Measurements from ENCODE around the gene TNFRSF14. TPM values are rescaled to one million over a fixed set of nuclear protein-coding genes. Genes with fewer than 3 reads are reported as not detected.
A peak's percentile ranks its signal among the peaks of the same experiment; 100 is the strongest.

The TNFRSF14 gene
- total RNA-seq, 3 donors from 2014 or later = 55.8 to 75.8 (median 67.8) TPM

DNA sequence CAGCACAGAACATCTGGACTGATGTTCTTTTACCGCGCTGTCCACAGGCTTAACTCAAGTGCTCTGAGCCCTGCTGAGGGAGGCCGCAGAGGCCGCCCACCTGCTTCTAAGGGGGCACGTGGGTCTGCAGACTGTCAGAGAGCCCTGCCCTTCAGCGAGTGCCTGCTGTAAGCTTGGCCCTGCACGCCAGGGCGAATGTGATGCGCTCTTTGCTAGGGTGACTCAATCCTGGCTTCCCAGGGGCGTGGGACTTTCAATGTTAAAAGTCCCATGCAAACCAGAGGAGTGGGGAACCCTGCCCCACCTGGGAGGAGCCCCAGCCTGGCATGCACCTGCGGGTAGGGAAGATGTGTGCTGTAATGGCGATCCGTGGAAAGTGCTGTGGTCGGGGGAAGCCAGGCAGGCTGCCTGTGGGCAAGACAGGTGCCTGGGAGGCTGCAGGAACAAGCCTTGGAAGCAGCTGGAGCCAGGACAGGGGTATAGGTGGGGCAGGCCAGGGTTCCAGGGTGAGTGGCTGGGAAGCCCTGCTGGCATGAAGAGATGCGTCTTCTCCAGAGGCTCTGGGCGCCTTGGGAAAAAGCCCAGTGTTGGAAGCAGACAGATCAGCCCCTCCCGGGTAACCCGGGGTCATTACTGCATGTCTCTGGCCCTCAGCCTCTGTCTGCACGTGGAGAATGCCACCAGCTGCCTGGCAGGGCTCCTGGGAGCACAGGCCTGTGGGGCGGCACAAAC lies 29.2 kb upstream of the TNFRSF14 start:
- Histone ChIP-seq H3K4me3 (peak overlapping the region; percentile 67 to 76 (median 75)), H3K9me3 (no peaks in the 10 kb centered on the region), H3K4me1 (peaks cover 42 to 46% of the 10 kb centered on the region in 2 donors), H3K36me3 (no peaks in the 10 kb centered on the region), H3K27me3 (peaks cover 0 to 24% of the 10 kb centered on the region in 2 donors), H3K27ac (peak overlapping the region in 1 of 2 donors; percentile 93)
- TF ChIP-seq POLR2A (IDR thresholded peaks at IDR 0.05) = no peak
- TF ChIP-seq POLR2AphosphoS5 (IDR thresholded peaks at IDR 0.05) = no peak
- TF ChIP-seq, protein P1, sequence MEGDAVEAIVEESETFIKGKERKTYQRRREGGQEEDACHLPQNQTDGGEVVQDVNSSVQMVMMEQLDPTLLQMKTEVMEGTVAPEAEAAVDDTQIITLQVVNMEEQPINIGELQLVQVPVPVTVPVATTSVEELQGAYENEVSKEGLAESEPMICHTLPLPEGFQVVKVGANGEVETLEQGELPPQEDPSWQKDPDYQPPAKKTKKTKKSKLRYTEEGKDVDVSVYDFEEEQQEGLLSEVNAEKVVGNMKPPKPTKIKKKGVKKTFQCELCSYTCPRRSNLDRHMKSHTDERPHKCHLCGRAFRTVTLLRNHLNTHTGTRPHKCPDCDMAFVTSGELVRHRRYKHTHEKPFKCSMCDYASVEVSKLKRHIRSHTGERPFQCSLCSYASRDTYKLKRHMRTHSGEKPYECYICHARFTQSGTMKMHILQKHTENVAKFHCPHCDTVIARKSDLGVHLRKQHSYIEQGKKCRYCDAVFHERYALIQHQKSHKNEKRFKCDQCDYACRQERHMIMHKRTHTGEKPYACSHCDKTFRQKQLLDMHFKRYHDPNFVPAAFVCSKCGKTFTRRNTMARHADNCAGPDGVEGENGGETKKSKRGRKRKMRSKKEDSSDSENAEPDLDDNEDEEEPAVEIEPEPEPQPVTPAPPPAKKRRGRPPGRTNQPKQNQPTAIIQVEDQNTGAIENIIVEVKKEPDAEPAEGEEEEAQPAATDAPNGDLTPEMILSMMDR (IDR thresholded peaks at IDR 0.05) = no peak
- no peak for DNase-seq (ENCODE audit: low spot score in 2 of 2)
- intact Hi-C loops (cut with DNase I; ENCODE audit: low total_unique reads) = no loop called here

GRCh38 chr1:2527556-2527860 lies 28.7 kb upstream of the TNFRSF14 start:
- peaks cover 0 to 27% of the 10 kb centered on the region in 2 donors for H3K27me3 ChIP-seq
- H3K27ac ChIP-seq = peak overlapping the region in 1 of 2 donors; percentile 93
- H3K36me3 ChIP-seq = no peaks in the 10 kb centered on the region
- H3K4me1 ChIP-seq = peaks cover 43 to 49% of the 10 kb centered on the region in 2 donors
- TF ChIP-seq, protein P1 (IDR thresholded peaks at IDR 0.05) = no peak
- TF ChIP-seq POLR2AphosphoS5 (IDR thresholded peaks at IDR 0.05) = no peak
- no peak for TF ChIP-seq POLR2A (IDR thresholded peaks at IDR 0.05)
- H3K9me3 ChIP-seq = no peaks in the 10 kb centered on the region
- DNase-seq (ENCODE audit: low spot score in 2 of 2) = no peak
- H3K4me3 ChIP-seq = no peak overlapping the region
- intact Hi-C loops (cut with DNase I; ENCODE audit: low total_unique reads) = no loop called here

DNA sequence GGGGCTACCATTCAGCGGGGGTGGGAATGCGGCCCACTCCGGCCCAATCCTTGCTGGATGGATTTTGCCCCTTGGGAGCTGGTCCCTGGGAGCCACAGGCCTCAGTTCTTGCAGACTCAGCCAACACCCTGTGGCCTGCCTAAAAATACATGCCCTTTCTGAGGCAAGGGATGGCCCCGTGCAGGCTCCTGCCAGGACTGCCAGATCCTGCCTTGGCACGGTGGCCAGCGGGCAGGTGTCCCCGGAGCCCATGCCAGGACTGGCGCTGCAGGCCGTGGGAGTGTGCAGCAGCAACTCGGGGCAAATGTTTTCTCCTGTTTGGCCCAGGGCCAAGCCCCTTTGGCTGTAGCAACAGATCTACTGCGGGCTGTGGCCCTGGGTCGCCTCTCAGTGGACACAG lies 28.2 kb upstream of the TNFRSF14 start:
- Histone ChIP-seq H3K36me3 (no peaks in the 10 kb centered on the region), H3K27ac (peak overlapping the region in 1 of 2 donors; percentile 93), H3K27me3 (peaks cover 0 to 27% of the 10 kb centered on the region in 2 donors)

DNA sequence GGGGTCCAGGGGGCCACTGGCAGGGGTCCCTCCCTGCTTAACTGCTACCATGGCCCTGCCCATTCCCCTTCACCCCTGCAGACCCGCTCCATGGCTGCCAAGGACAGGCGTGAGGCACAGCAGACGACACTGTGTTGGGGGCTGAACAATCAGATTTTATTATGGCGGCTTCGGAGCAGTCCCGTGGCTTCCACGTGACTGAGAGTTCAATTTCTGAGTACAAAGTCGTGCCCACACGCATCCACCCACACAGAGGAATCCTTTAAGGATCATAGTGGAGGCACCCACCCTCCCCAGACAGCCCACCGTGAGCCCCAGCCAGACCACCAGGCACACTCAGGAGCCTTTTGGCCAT lies 27.6 kb upstream of the TNFRSF14 start:
- intact Hi-C loops (cut with DNase I; ENCODE audit: low total_unique reads) = no loop called here
- peaks cover 0 to 27% of the 10 kb centered on the region in 2 donors for H3K27me3 ChIP-seq
- peak overlapping the region in 2 of 3 donors; percentile 39 to 67 for H3K4me3 ChIP-seq
- H3K9me3 ChIP-seq = no peaks in the 10 kb centered on the region
- H3K4me1 ChIP-seq = peaks cover 48 to 53% of the 10 kb centered on the region in 2 donors
- TF ChIP-seq POLR2AphosphoS5 (IDR thresholded peaks at IDR 0.05) = no peak
- TF ChIP-seq, protein P1 (IDR thresholded peaks at IDR 0.05) = no peak
- no peak for TF ChIP-seq POLR2A (IDR thresholded peaks at IDR 0.05)
- no peak for DNase-seq (ENCODE audit: low spot score in 2 of 2)
- H3K36me3 ChIP-seq = no peaks in the 10 kb centered on the region
- peak overlapping the region in 1 of 2 donors; percentile 40 for H3K27ac ChIP-seq

More for the DNA sequence above, 28.2 kb upstream of the TNFRSF14 start:
- H3K4me1 ChIP-seq = peaks cover 48 to 53% of the 10 kb centered on the region in 2 donors
- DNase-seq (ENCODE audit: low spot score in 2 of 2) = peak in 1 of 2 donors; percentile 58
- peak overlapping the region in 1 of 3 donors; percentile 67 for H3K4me3 ChIP-seq
- TF ChIP-seq, protein P1 (IDR thresholded peaks at IDR 0.05) = no peak
- TF ChIP-seq POLR2AphosphoS5 (IDR thresholded peaks at IDR 0.05) = no peak
- TF ChIP-seq POLR2A (IDR thresholded peaks at IDR 0.05) = no peak
- no peaks in the 10 kb centered on the region for H3K9me3 ChIP-seq
- intact Hi-C loops (cut with DNase I; ENCODE audit: low total_unique reads) = no loop called here

DNA sequence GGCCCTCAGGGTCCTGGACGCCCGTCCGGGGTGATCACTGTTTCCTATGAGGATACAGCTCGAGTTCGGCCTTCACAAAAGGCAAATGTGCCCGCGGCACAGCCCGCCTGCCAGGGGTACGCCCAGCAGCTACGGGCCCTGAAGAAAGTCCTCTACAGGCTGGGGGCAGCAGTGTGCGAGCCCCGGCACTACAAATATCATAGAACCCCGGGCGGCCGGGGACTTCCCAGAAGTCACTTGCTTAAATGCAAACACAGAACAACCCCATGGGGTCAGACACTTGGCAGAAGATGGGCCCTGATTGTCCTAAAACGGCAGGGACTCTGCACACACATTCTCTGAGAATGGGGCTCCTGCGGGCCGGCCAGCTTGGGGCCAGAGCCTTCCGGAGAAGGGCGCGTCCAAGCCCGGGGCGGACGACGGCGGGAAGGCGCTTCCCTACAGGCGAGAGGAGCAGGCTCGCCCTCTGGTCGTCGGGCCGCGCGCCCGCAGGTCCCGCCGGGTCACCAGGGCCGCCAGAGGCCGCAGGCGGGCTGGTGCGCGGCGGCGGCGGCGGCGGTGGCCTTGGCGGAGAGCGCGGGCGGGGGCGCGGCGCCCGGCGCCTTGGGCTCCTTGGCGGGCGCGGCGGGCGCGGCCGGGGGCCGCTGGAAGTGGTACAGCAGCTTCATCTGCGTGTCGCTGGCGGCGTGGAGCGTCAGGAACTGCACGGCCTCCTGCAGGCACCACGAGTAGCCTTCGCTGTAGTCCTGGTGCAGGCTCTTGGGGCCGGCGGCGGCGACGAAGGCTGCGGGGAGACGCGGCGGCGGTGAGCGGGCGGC lies 27.0 kb upstream of the TNFRSF14 start:
- peak overlapping the region; percentile 16 to 67 (median 39) for H3K4me3 ChIP-seq
- no peaks in the 10 kb centered on the region for H3K36me3 ChIP-seq
- H3K27me3 ChIP-seq = peaks cover 0 to 27% of the 10 kb centered on the region in 2 donors
- H3K9me3 ChIP-seq = no peaks in the 10 kb centered on the region
- H3K27ac ChIP-seq = peak overlapping the region in 1 of 2 donors; percentile 40
- peaks cover 48 to 53% of the 10 kb centered on the region in 2 donors for H3K4me1 ChIP-seq
- no peak for DNase-seq (ENCODE audit: low spot score in 2 of 2)
- TF ChIP-seq POLR2A (IDR thresholded peaks at IDR 0.05) (no peak), POLR2AphosphoS5 (IDR thresholded peaks at IDR 0.05) (no peak)
- TF ChIP-seq, protein P1 (IDR thresholded peaks at IDR 0.05) = no peak
- intact Hi-C loops (cut with DNase I; ENCODE audit: low total_unique reads) = no loop called here

All from breast epithelium (tissue), 4 donors.